ENCODE data around the gene SRP9. TPM values are rescaled to one million over a fixed set of nuclear protein-coding genes. Genes with fewer than 3 reads are reported as not detected.

The SRP9 gene
- total and polyA plus RNA-seq, 10 of the 15 experiments (the other 5 are each of a cell fraction or from before 2014, with no cell fraction given), result 248 to 1,200 (median 514) TPM

- TF ChIP-seq ZNF687 (IDR thresholded peaks at IDR 0.05) (no peak), E2F8 (IDR thresholded peaks at IDR 0.05; ENCODE audit: low read depth, partially characterized antibody) (no peak), SREBF1 (IDR thresholded peaks at IDR 0.05; ENCODE audit: low read length) (no peak), NR2F1 (conservative IDR thresholded peaks at IDR 0.05) (no peak), ZNF207 (IDR thresholded peaks at IDR 0.05; ENCODE audit: borderline replicate concordance) (no peak), SREBF2 (IDR thresholded peaks at IDR 0.05; ENCODE audit: low read length) (no peak), WRNIP1 (IDR thresholded peaks at IDR 0.05; ENCODE audit: borderline replicate concordance, low read depth, low read length) (no peak), MYC (IDR thresholded peaks at IDR 0.05; ENCODE audit: insufficient read depth, insufficient read length, insufficient replicate concordance, low read length, severe bottlenecking) (no peak)
Measured at GRCh38 chr1:225755671-225756319, 21.8 kb upstream of the SRP9 start (continued).
